ENCODE results near the gene BSN.

Gene BSN

GRCh38 chr3:49531715-49532114, 22.6 kb upstream of the BSN start:
- TF ChIP-seq CTCF (IDR thresholded peaks at IDR 0.05; ENCODE audit: low read depth, low read length), result no peak
- no peak for TF ChIP-seq POLR2A (IDR thresholded peaks at IDR 0.05; ENCODE audit: extremely low read depth, insufficient read length)
- TF ChIP-seq MYC (IDR thresholded peaks at IDR 0.05; ENCODE audit: low read depth, low read length), result no peak
- TF ChIP-seq MAX (IDR thresholded peaks at IDR 0.05; ENCODE audit: low read depth, low read length), result no peak
- no peak for DNase-seq (ENCODE audit: low read depth)
- H3K4me3 ChIP-seq (ENCODE audit: low read depth, low read length), result no peak overlapping the region

- DNase-seq (ENCODE audit: low read depth), result no peak
- no peak overlapping the region for H3K4me3 ChIP-seq (ENCODE audit: low read depth, low read length)
- TF ChIP-seq POLR2A (IDR thresholded peaks at IDR 0.05; ENCODE audit: extremely low read depth, insufficient read length) (no peak), CTCF (IDR thresholded peaks at IDR 0.05; ENCODE audit: low read depth, low read length) (no peak), MYC (IDR thresholded peaks at IDR 0.05; ENCODE audit: low read depth, low read length) (no peak), MAX (IDR thresholded peaks at IDR 0.05; ENCODE audit: low read depth, low read length) (no peak)
These were observed 21.2 kb upstream of the BSN start for GRCh38 chr3:49533031-49533430.

- no peak for TF ChIP-seq MYC (IDR thresholded peaks at IDR 0.05; ENCODE audit: low read depth, low read length)
- no peak for TF ChIP-seq POLR2A (IDR thresholded peaks at IDR 0.05; ENCODE audit: extremely low read depth, insufficient read length)
- no peak for TF ChIP-seq CTCF (IDR thresholded peaks at IDR 0.05; ENCODE audit: low read depth, low read length)
- TF ChIP-seq MAX (IDR thresholded peaks at IDR 0.05; ENCODE audit: low read depth, low read length), result no peak
These were observed 20.3 kb upstream of the BSN start for GRCh38 chr3:49533786-49534519.

GRCh38 chr3:49534581-49535441, 19.5 kb upstream of the BSN start:
- TF ChIP-seq POLR2A (IDR thresholded peaks at IDR 0.05; ENCODE audit: extremely low read depth, insufficient read length), result no peak
- no peak for TF ChIP-seq MYC (IDR thresholded peaks at IDR 0.05; ENCODE audit: low read depth, low read length)
- no peak for TF ChIP-seq CTCF (IDR thresholded peaks at IDR 0.05; ENCODE audit: low read depth, low read length)
- TF ChIP-seq MAX (IDR thresholded peaks at IDR 0.05; ENCODE audit: low read depth, low read length), result no peak
- H3K4me3 ChIP-seq (ENCODE audit: low read depth, low read length), result no peak overlapping the region
- no peak for DNase-seq (ENCODE audit: low read depth)

More at GRCh38 chr3:49533786-49534519, 20.3 kb upstream of the BSN start:
- no peak for DNase-seq (ENCODE audit: low read depth)
- H3K4me3 ChIP-seq (ENCODE audit: low read depth, low read length), result no peak overlapping the region

GRCh38 chr3:49535971-49536874, 18.1 kb upstream of the BSN start:
- DNase-seq (ENCODE audit: low read depth), result no peak
- no peak for TF ChIP-seq POLR2A (IDR thresholded peaks at IDR 0.05; ENCODE audit: extremely low read depth, insufficient read length)
- TF ChIP-seq CTCF (IDR thresholded peaks at IDR 0.05; ENCODE audit: low read depth, low read length), result no peak
- no peak for TF ChIP-seq MYC (IDR thresholded peaks at IDR 0.05; ENCODE audit: low read depth, low read length)
- H3K4me3 ChIP-seq (ENCODE audit: low read depth, low read length), result no peak overlapping the region

Data from NB4 (cell line).